ENCODE results near the gene E2F4. TPM values are rescaled to one million over a fixed set of nuclear protein-coding genes. Genes with fewer than 3 reads are reported as not detected.

The E2F4 gene
- total and polyA plus RNA-seq, 2 experiments from 2014 or later, result 70.4 to 72.4 TPM

- Histone ChIP-seq H3K4me3 (no peak within 1 kb of the TSS), H3K9me2 (replicated peaks; ENCODE audit: insufficient read depth) (no peaks in the 10 kb centered on the region), H3K79me2 (peaks cover 22% of the 10 kb centered on the region), H3K4me1 (ENCODE audit: insufficient read depth) (peaks cover 12% of the 10 kb centered on the region), H3K27me3 (no peaks in the 10 kb centered on the region), H3K4me2 (no peak within 1 kb of the TSS), H3K9me3 (ENCODE audit: low read depth) (no peaks in the 10 kb centered on the region), H3K27ac (no peak within 1 kb of the TSS), H4K20me1 (ENCODE audit: insufficient read depth, poor library complexity, severe bottlenecking) (no peaks in the 10 kb centered on the region), H2AFZ (no peak within 1 kb of the TSS), H3K36me3 (replicated peaks; ENCODE audit: insufficient read depth, low read depth) (no peaks in the 10 kb centered on the region)
- DNase-seq (ENCODE audit: low spot score), result no peak
- no peak for TF ChIP-seq CTCF (IDR thresholded peaks at IDR 0.05; ENCODE audit: poor library complexity)
- no peak for TF ChIP-seq EZH2phosphoT487 (IDR thresholded peaks at IDR 0.05; ENCODE audit: low read depth, severe bottlenecking, unreplicated experiment)
- no peak for TF ChIP-seq EZH2 (IDR thresholded peaks at IDR 0.05; ENCODE audit: borderline replicate concordance)
- 55% methylated on average over 6 of the region's 6 CpGs for WGBS (ENCODE audit: low lambda C conversion rate, missing lambda C conversion rate)
Observed at GRCh38 chr16:67190041-67190440, 1.9 kb upstream of the E2F4 start, which contains the start of gene EXOC3L1. Gene EXOC3L1 (minus strand): TSS chr16:67190136. CDS start chr16:67189676, 460 bp downstream.

GRCh38 chr16:67190448-67191399 is 1.2 kb upstream of the E2F4 start:
- Histone ChIP-seq H3K27ac (no peak overlapping the region), H2AFZ (no peak overlapping the region)

GRCh38 chr16:67191411-67191994 is 452 bp upstream of the E2F4 start:
- Histone ChIP-seq H2AFZ (no peak overlapping the region), H3K9me2 (replicated peaks; ENCODE audit: insufficient read depth) (no peaks in the 10 kb centered on the region), H3K4me2 (peak overlapping the region; percentile 67), H3K4me1 (ENCODE audit: insufficient read depth) (peaks cover 10% of the 10 kb centered on the region), H3K9me3 (ENCODE audit: low read depth) (no peaks in the 10 kb centered on the region), H3K27me3 (no peaks in the 10 kb centered on the region), H3K4me3 (no peak overlapping the region), H4K20me1 (ENCODE audit: insufficient read depth, poor library complexity, severe bottlenecking) (no peaks in the 10 kb centered on the region), H3K36me3 (replicated peaks; ENCODE audit: insufficient read depth, low read depth) (no peaks in the 10 kb centered on the region), H3K27ac (no peak overlapping the region), H3K79me2 (peaks cover 22% of the 10 kb centered on the region)
- TF ChIP-seq EZH2 (IDR thresholded peaks at IDR 0.05; ENCODE audit: borderline replicate concordance), result no peak
- WGBS (ENCODE audit: low lambda C conversion rate, missing lambda C conversion rate), result 37% methylated on average over 9 of the region's 9 CpGs
- no peak for DNase-seq (ENCODE audit: low spot score)

More at GRCh38 chr16:67190448-67191399, 1.2 kb upstream of the E2F4 start:
- Histone ChIP-seq H3K36me3 (replicated peaks; ENCODE audit: insufficient read depth, low read depth) (no peaks in the 10 kb centered on the region), H3K4me2 (no peak overlapping the region), H4K20me1 (ENCODE audit: insufficient read depth, poor library complexity, severe bottlenecking) (no peaks in the 10 kb centered on the region), H3K4me3 (no peak overlapping the region), H3K79me2 (peaks cover 22% of the 10 kb centered on the region), H3K27me3 (no peaks in the 10 kb centered on the region), H3K9me2 (replicated peaks; ENCODE audit: insufficient read depth) (no peaks in the 10 kb centered on the region), H3K9me3 (ENCODE audit: low read depth) (no peaks in the 10 kb centered on the region), H3K4me1 (ENCODE audit: insufficient read depth) (peaks cover 10% of the 10 kb centered on the region)
- TF ChIP-seq EZH2 (IDR thresholded peaks at IDR 0.05; ENCODE audit: borderline replicate concordance) (no peak), EZH2phosphoT487 (IDR thresholded peaks at IDR 0.05; ENCODE audit: low read depth, severe bottlenecking, unreplicated experiment) (no peak)
- no peak for DNase-seq (ENCODE audit: low spot score)
- whole genome bisulfite sequencing (ENCODE audit: low lambda C conversion rate, missing lambda C conversion rate), result 81% methylated on average over 13 of the region's 13 CpGs

GRCh38 chr16:67192781-67193361 is 916 bp downstream of the E2F4 start:
- Histone ChIP-seq H3K9me3 (ENCODE audit: low read depth) (no peaks in the 10 kb centered on the region), H4K20me1 (ENCODE audit: insufficient read depth, poor library complexity, severe bottlenecking) (no peaks in the 10 kb centered on the region), H3K9me2 (replicated peaks; ENCODE audit: insufficient read depth) (no peaks in the 10 kb centered on the region), H3K36me3 (replicated peaks; ENCODE audit: insufficient read depth, low read depth) (no peaks in the 10 kb centered on the region), H3K79me2 (peaks cover 22% of the 10 kb centered on the region), H3K27me3 (no peaks in the 10 kb centered on the region), H3K4me3 (peak overlapping the region; percentile 65), H3K4me1 (ENCODE audit: insufficient read depth) (peaks cover 10% of the 10 kb centered on the region), H3K27ac (peak overlapping the region; percentile 44), H3K4me2 (peak overlapping the region; percentile 99), H2AFZ (no peak overlapping the region)
- 36% methylated on average over 17 of the region's 17 CpGs for WGBS (ENCODE audit: low lambda C conversion rate, missing lambda C conversion rate)
- no peak for DNase-seq (ENCODE audit: low spot score)
- TF ChIP-seq EZH2phosphoT487 (IDR thresholded peaks at IDR 0.05; ENCODE audit: low read depth, severe bottlenecking, unreplicated experiment), result no peak
- no peak for TF ChIP-seq EZH2 (IDR thresholded peaks at IDR 0.05; ENCODE audit: borderline replicate concordance)
- TF ChIP-seq CTCF (IDR thresholded peaks at IDR 0.05; ENCODE audit: poor library complexity), result no peak
